Glutamatergic neuron (in vitro differentiated cells): Measurements from ENCODE around the gene SLC2A14. TPM values are rescaled to one million over a fixed set of nuclear protein-coding genes. Genes with fewer than 3 reads are reported as not detected.
"Not testable (repeated sequence)": the region's sequence is repeated elsewhere in the genome, so short reads cannot be mapped to it uniquely, and the experiment has no call there.

Experiments
- DNase-seq: peaks from one replicate; pipeline ENCODE4 v3.0.0; 2022
- H3K27ac Mint-ChIP-seq: one replicate; pipeline ENCODE4 v1.8.0; 2020; ENCODE audit warnings: mild to moderate bottlenecking, mixed read lengths, inconsistent platforms; ENCODE audit not compliant: unreplicated experiment
- H3K27me3 Mint-ChIP-seq: one replicate; pipeline ENCODE4 v1.8.0; 2020; ENCODE audit warnings: mild to moderate bottlenecking, moderate library complexity, mixed read lengths, inconsistent platforms; ENCODE audit not compliant: unreplicated experiment
- H3K36me3 Mint-ChIP-seq: one replicate; pipeline ENCODE4 v1.8.0; 2020; ENCODE audit warnings: mild to moderate bottlenecking, mixed read lengths, inconsistent platforms; ENCODE audit not compliant: unreplicated experiment
- H3K4me1 Mint-ChIP-seq: one replicate; pipeline ENCODE4 v1.8.0; 2020; ENCODE audit warnings: mild to moderate bottlenecking, low read depth, mixed read lengths, inconsistent platforms; ENCODE audit not compliant: unreplicated experiment
- H3K4me3 Mint-ChIP-seq: one replicate; pipeline ENCODE4 v1.8.0; 2020; ENCODE audit warnings: mild to moderate bottlenecking, mixed read lengths, inconsistent platforms; ENCODE audit not compliant: unreplicated experiment
- H3K9me3 Mint-ChIP-seq: one replicate; pipeline ENCODE4 v1.8.0; 2020; ENCODE audit warnings: mild to moderate bottlenecking, moderate library complexity, mixed read lengths, inconsistent platforms; ENCODE audit not compliant: unreplicated experiment
- long read RNA-seq: library from polyadenylated mRNA; unstranded; transcript quantifications from one replicate; pipeline ENCODE4 v2.0.0, GENCODE V29; 2020; ENCODE audit not compliant: unreplicated experiment
- total RNA-seq: library from RNA; stranded (reverse); fragmentation: NEBNext Ultra II Directional; extraction: Animal tissue kit (Norgen Biotek cat#: 25700); gene quantifications from one replicate; pipeline ENCODE4 v1.2.1, GENCODE V29; 2021; ENCODE audit not compliant: unreplicated experiment
- TF ChIP-seq, protein P1 (sequence below): fragments of 200-600 bp; sonication (generic); IDR thresholded peaks from one replicate; pipeline ENCODE4 v1.5.0; 2021; ENCODE audit not compliant: partially characterized antibody, unreplicated experiment

Gene SLC2A14
- total RNA-seq, result 1.3 TPM
- long read RNA-seq, result 0 reads

DNA sequence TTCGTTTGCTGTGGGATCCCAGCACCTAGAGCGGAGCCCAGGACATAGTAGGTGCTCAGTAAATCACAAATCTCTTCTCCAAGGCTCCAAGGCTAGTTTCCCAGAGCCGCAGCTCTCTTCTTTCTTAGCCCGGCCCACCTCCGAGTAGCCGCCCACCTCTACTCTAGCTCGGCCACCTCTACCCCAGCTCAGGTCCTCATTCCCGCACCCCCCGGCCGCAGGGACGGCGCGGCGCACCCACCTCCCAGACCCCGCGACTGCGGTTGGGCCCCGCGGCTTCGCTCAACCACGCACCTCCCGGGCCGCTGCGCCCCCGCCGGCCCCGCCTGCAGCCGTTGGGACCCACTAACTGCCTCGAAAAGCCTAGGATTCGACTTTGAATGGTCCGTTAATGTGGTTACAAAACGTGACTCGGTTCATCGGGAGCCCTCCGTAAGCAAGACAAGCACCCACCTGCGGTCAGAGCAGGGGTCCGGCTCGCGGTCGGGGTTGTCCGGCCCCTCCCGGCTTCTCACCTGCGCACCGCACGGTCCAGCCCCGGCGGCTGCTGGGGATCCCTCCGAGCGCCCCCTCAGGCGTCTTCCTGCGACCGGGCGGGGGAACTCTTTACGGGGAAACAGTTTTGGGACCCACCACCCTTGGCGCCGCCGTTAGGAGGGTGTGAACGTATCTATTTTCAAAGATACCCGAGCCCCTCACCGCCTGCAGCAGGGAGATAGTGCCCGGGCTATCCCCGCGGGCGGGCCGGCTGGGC lies at the start of gene SLC2A14:
Gene SLC2A14 (minus strand): TSS at position 350 of the 754 bp plus-strand sequence. CDS start 3,035 bp downstream, outside the sequence.
- peak; percentile 24 for DNase-seq
- peak within 1 kb of the TSS; percentile 5 for H3K27ac Mint-ChIP-seq
- peak within 1 kb of the TSS; percentile 70 for H3K4me3 Mint-ChIP-seq
- H3K27me3 Mint-ChIP-seq, result no peaks in the 10 kb centered on the region
- TF ChIP-seq, protein P1, sequence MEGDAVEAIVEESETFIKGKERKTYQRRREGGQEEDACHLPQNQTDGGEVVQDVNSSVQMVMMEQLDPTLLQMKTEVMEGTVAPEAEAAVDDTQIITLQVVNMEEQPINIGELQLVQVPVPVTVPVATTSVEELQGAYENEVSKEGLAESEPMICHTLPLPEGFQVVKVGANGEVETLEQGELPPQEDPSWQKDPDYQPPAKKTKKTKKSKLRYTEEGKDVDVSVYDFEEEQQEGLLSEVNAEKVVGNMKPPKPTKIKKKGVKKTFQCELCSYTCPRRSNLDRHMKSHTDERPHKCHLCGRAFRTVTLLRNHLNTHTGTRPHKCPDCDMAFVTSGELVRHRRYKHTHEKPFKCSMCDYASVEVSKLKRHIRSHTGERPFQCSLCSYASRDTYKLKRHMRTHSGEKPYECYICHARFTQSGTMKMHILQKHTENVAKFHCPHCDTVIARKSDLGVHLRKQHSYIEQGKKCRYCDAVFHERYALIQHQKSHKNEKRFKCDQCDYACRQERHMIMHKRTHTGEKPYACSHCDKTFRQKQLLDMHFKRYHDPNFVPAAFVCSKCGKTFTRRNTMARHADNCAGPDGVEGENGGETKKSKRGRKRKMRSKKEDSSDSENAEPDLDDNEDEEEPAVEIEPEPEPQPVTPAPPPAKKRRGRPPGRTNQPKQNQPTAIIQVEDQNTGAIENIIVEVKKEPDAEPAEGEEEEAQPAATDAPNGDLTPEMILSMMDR, result no peak
- H3K9me3 Mint-ChIP-seq, result no peaks in the 10 kb centered on the region
- no peaks in the 10 kb centered on the region for H3K4me1 Mint-ChIP-seq
- peaks cover 4% of the 10 kb centered on the region for H3K36me3 Mint-ChIP-seq

DNA sequence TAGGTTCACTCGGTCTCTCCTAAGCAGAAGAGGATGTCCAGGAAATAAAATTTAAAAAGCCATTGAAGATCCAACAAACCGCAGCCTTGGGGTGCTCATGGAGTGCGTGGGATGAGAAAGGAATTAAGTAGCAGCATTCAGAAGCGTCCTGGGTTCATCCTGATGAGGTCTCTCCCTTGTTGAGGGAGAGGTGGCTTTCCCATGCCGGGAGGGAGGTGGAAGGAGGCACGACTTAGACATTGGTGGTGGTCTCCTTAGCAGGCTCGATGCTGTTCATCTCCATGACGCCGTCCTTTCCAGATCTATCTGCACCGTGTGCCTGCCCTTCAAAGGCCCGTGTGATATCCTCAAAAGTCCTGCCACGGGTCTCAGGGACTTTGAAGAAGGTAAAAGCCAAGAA lies 48.5 kb upstream of the SLC2A14 start:
- H3K27me3 Mint-ChIP-seq, H3K4me1 Mint-ChIP-seq, H3K4me3 Mint-ChIP-seq, DNase-seq, H3K9me3 Mint-ChIP-seq, H3K36me3 Mint-ChIP-seq, H3K27ac Mint-ChIP-seq: not testable (repeated sequence)

DNA sequence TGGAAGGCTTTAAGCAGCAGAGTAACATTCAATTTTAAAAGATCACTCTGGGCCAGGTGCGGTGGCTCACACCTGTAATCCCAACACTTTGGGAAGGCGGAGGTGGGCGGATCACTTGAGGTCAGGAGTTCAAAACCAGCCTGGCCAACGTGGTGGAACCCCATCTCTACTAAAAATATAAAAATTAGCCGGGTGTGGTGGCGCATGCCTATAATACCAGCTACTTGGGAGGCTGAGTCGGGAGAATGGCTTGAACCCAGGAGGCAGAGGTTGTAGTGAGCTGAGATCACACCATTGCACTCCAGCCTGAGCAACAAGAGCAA lies 45.5 kb upstream of the SLC2A14 start:
- not testable (repeated sequence) for H3K4me3 Mint-ChIP-seq, H3K9me3 Mint-ChIP-seq, DNase-seq, H3K27me3 Mint-ChIP-seq, H3K36me3 Mint-ChIP-seq, H3K27ac Mint-ChIP-seq, H3K4me1 Mint-ChIP-seq

DNA sequence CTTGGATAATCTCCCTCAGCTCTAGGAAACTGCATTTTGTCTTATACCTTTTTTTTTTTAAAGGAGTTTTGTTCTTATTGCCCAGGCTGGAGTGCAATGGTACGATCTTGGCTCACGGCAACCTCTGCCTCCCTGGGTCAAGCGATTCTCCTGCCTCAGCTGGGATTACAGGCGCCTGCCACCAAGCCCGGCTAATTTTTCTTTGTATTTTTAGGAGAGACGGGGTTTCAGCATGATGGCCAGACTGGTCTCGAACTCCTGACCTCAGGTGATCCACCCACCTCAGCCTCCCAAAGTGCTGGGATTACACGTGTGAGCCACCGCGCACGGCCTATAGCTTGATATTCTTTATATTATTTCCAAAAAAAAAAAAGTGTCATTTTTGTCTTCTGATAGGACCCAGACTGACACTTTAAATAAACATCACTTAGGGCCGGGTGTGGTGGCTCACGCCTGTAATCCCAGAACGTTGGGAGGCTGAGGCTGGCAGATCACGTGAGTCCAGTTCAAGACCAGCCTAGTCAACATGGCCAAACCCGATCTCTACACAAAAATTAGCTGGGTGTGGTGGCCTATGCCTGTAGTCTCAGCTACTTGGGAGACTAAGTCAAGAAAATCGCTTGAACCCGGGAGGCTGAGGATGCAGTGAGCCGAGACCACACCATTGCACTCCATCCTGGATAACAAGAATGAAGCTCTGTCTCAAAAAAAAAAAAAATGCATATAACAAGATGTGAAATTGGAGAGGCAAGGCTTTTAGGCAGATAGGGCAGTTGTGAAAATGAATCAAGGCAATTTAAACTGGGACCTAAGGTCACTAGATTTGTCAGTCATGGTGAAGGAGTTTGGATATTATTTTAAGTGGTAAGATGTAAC lies 44.9 kb upstream of the SLC2A14 start:
- Mint-ChIP-seq H3K4me3 (no peak overlapping the region), H3K4me1 (no peaks in the 10 kb centered on the region), H3K27me3 (peaks cover 2% of the 10 kb centered on the region), H3K9me3 (peaks cover 2% of the 10 kb centered on the region), H3K27ac (no peak overlapping the region), H3K36me3 (no peaks in the 10 kb centered on the region)
- no peak for DNase-seq
- TF ChIP-seq, protein P1, result no peak

DNA sequence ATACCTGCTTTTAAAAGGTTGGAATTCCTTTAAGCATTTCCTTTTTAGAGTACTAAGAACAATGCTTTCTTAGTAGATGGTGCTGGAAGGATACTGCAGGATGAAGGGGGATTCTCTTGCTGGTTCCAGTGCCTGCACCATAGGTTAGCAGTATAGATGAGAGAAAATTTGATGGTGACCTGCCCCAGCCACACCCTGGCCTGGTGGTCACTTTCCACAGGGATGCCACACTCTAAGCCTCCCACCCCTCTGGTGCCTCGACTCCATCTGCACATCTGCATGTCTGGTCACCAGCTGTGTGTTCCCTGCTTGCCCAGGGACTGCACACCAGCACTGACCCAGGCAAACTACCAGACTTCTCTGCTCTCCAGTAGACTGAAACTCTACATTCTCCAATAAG lies 44.2 kb upstream of the SLC2A14 start:
- Mint-ChIP-seq H3K4me1 (no peaks in the 10 kb centered on the region), H3K27ac (no peak overlapping the region), H3K9me3 (peaks cover 2% of the 10 kb centered on the region), H3K36me3 (no peaks in the 10 kb centered on the region), H3K27me3 (peaks cover 2% of the 10 kb centered on the region), H3K4me3 (no peak overlapping the region)
- DNase-seq, result no peak
- TF ChIP-seq, protein P1, result no peak
